ENCODE results near the gene UGT1A1.
"Not testable (repeated sequence)": the region's sequence is repeated elsewhere in the genome, so short reads cannot be mapped to it uniquely, and the experiment has no call there.

The UGT1A1 gene

DNA sequence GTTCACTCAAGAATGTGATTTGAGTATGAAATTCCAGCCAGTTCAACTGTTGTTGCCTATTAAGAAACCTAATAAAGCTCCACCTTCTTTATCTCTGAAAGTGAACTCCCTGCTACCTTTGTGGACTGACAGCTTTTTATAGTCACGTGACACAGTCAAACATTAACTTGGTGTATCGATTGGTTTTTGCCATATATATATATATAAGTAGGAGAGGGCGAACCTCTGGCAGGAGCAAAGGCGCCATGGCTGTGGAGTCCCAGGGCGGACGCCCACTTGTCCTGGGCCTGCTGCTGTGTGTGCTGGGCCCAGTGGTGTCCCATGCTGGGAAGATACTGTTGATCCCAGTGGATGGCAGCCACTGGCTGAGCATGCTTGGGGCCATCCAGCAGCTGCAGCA, at the start of gene UGT1A1:
TSS of gene UGT1A1 (plus strand) at position 228 of the 400 bp plus-strand sequence. CDS start at position 246, 18 bp downstream.
- in situ Hi-C loops (cut with HindIII; ENCODE audit: low sequenced_read_pairs), result no loop called here

DNA sequence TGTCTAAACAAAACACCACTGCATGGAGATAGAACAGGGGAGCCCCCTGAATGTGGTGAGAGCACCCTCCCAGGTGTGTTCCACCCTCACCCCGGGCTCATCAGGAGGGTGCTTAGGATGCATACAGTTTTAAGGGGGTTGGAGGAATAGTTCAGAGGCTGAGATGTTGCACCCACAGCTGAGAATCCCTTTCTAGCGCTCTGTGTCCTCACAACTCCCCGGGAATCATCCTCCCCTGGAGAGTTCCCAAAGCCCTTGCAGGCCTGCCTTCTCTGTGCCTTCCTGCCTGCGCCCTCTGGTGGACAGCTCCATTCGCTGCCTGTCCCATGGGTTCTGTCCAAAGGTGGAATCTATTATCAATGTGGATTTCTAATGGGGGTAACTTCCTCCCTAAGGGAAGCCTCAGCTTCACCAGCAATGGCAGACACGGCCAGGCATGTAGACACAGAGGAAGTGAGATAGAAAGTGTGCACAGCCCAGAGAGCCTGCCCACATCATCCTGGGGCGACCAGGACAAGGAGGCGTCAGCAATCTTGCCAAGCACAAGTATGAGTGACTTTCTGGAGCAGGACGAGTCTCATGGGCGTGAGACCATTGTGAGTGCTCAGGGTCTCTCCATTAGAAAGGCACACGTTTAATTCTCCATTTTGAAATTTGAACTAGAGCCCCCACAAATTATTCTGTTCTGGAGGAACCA, 48.6 kb upstream of the UGT1A1 start:
- in situ Hi-C loops (cut with HindIII; ENCODE audit: low sequenced_read_pairs), result no loop called here

DNA sequence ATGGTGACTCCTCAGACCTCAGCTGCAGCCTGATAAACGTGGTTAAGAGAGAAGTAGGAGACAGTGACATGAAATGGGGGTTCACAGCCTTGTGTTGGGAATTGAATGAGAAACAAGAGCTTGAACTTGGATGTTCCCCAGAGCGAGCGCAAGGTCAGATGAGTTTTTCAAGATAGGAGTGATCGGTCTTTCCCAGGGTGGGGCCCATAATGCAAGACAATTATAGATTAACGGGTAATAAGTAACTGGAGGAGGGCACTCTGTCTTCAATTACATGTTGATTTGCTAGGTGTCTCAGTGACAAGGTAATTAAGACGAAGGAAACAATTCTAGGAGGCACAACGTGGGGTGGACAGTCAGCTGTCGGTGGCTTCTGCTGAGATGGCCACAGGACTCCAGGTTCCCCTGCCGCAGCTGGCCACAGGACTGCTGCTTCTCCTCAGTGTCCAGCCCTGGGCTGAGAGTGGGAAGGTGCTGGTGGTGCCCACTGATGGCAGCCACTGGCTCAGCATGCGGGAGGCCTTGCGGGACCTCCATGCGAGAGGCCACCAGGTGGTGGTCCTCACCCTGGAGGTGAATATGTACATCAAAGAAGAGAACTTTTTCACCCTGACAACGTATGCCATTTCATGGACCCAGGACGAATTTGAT, 47.3 kb upstream of the UGT1A1 start, which contains the start of gene UGT1A5:
TSS of gene UGT1A5 (plus strand) at position 297 of the 651 bp plus-strand sequence. CDS start at position 382, 85 bp downstream.
- in situ Hi-C loops (cut with HindIII; ENCODE audit: low sequenced_read_pairs), result no loop called here

GRCh38 chr2:233713262-233713615, 46.8 kb upstream of the UGT1A1 start:
- in situ Hi-C loops (cut with HindIII; ENCODE audit: low sequenced_read_pairs), result no loop called here

- in situ Hi-C loops (cut with HindIII; ENCODE audit: low sequenced_read_pairs), result no loop called here
Measured at GRCh38 chr2:233714121-233714520, 45.9 kb upstream of the UGT1A1 start.

DNA sequence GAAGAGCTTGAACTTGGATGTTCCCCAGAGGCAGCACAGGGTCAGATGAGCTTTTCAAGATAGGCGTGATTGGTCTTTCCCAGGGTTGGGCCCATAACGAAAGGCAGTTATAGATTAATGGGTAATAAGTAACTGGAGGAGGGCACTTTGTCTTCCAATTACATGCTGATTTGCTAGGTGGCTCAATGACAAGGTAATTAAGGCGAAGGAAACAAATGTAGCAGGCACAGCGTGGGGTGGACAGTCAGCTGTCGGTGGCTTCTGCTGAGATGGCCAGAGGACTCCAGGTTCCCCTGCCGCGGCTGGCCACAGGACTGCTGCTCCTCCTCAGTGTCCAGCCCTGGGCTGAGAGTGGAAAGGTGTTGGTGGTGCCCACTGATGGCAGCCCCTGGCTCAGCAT, 41.5 kb upstream of the UGT1A1 start, which contains the start of gene UGT1A4:
TSS of gene UGT1A4 (plus strand) at position 185 of the 400 bp plus-strand sequence. CDS start at position 270, 85 bp downstream.
- in situ Hi-C loops (cut with HindIII; ENCODE audit: low sequenced_read_pairs), result no loop called here

DNA sequence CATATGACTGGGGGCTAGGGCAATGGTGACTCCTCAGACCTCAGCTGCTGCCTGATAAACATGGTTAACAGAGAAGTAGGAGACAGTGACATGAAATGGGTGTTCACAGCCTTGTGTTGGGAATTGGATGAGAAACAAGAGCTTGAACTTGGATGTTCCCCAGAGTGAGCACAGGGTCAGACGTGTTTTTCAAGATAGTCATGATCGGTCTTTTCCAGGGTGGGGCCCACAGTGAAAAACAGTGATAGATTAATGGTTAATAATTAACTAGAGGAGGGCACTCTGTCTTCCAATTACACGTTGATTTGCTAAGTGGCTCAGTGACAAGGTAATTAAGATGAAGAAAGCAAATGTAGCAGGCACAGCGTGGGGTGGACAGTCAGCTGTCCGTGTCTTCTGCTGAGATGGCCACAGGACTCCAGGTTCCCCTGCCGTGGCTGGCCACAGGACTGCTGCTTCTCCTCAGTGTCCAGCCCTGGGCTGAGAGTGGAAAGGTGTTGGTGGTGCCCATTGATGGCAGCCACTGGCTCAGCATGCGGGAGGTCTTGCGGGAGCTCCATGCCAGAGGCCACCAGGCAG, 31.3 kb upstream of the UGT1A1 start, which contains the start of gene UGT1A3:
TSS of gene UGT1A3 (plus strand) at position 320 of the 579 bp plus-strand sequence. CDS start at position 405, 85 bp downstream.
- in situ Hi-C loops (cut with HindIII; ENCODE audit: low sequenced_read_pairs), result no loop called here

DNA sequence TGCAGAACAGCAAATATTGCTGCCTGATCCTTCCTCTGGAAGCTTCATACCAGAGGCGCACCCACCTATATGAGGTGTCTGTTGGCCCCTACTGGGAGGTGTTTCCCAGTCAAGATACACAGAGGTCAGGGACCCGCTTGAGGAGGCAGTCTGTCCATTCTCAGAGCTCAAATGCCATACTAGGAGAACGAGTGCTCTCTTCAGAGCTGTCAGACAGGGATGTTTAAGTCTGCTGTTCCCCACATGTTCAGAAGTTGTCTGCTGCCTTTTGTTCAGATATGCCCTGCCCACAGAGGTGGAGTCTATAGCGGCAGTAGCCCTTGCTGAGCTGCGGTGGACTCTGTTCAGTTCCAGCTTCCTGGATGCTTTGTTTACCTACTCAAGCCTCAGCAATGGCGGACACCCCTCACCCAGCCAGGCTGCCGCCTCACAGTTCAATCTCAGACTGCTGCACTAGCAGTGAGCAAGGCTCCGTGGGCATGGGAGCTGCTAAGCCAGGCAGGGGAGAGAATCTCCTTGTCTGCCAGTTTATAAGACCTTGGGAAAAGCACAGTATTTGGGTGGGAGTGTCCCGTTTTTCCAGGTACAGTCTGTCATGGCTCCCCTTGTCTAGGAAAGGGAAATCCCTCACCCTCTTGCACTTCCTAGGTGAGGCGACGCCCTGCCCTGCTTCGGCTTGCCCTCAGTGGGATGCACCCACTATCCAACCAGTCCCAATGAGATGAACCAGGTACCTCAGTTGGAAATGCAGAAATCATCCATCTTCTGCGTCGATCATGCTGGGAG, 23.0 kb upstream of the UGT1A1 start:
- in situ Hi-C loops (cut with HindIII; ENCODE audit: low sequenced_read_pairs), result not testable (repeated sequence)

DNA sequence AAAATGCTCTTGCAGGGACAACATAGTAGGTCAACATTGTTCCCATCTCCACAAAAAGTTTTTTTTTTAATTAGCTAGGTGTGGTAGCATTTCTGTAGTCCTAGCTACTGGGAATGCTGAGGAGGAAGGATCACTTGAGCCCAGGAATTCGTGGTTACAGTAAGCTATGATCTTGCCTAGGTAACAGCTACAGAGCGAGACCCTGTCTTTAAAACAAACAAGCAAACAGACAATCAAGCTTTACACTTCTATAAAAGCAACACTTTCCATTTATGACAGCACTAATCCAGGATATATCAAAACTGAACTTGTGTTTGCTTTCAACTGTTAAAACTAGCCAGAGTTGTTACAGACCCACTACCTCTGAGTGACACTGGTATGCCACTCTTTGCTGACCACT, 19.2 kb upstream of the UGT1A1 start:
- in situ Hi-C loops (cut with HindIII; ENCODE audit: low sequenced_read_pairs), result no loop called here

DNA sequence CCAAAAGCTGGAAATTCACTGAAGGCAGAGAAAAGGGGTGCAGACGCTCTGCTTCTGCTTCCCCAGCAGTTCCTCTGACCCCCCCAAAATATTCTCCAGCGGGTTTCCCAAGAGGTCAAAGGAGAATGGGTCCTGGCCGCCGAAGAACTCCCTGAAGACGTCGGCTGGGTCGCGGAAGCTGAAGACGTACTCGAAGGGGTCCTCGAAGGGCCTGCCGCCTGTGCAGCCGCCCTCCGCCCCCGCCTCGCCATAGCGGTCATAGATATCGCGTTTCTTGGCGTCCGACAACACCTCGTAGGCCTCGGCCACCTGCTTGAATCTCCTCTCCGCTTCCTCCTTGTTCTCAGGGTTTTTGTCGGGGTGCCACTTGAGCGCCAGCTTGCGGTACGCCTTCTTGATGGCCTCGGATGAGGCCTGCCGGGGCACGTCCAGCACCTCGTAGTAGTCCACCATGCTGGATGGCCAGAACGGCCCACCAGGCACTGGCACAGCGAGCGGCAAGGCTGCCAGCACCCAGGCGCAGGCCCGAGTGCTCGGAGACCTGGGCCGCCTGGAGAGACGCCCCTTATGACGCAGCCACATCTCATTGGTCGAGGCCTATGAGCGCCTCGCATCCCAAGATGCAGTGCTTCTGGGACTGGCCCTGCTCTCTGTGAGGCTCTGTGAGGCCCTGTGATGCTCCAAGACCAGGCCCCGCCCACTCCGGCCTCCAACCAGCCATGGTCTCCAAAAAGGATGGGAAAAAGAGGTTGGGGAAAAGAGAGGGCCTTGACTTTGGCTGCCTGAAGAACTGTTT, 16.4 kb upstream of the UGT1A1 start:
- in situ Hi-C loops (cut with HindIII; ENCODE audit: low sequenced_read_pairs), result no loop called here

DNA sequence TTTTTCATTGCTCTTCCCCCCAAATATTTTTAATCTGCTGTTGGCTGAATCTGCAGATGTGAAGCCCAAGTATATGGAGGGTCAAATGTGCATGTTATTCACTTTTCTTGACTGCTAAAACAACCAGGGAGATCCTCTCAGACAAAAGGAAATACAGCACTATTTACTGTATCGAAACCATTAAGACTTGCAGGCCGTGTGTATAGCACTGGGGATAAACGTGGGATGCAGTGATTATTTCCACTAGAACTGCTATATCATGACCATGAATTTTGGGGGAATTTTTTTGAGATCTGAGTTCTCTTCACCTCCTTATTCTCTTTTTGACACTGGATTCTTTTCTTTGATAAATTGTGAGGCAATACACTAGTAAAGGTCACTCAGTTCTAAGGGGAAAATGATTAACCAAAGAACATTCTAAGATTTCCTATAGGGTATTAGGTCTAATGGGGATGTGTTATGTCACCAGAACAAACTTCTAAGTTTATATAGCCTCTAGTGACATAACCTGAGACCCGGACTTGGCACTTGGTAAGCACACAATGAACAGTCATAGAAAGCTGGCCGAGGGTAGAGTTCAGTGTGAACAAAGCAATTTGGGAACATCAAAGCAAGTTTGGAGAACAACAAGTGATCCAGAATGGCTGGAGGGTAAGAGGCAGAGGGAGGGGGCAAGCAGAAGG, 14.9 kb upstream of the UGT1A1 start:
- in situ Hi-C loops (cut with HindIII; ENCODE audit: low sequenced_read_pairs), result loop anchor here (5.0 kb wide), 1 partner anchor 62 kb away; no protein-coding TSS in a partner anchor

DNA sequence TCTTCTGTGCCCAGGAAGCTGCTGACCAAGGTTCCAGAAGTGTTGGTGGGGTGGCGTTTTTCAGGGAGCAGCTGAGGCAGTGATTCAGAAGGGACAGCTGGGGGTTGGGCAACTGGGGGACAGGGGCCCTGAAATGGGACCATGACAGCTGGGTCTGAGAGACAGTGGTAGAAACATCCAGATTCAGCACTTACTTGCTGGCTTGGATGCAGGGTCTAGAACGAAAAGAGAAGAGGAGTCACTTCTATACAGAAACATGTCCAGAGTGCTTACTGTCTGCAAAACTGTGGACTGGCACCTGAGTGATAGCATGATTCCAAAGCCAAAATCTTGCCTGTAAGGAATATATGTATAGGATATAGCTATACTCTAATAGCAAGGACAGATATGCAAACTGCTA, 14.2 kb upstream of the UGT1A1 start:
- in situ Hi-C loops (cut with HindIII; ENCODE audit: low sequenced_read_pairs), result loop anchor here (5.0 kb wide), 1 partner anchor 61 kb away; no protein-coding TSS in a partner anchor

GRCh38 chr2:233746475-233747282, 13.4 kb upstream of the UGT1A1 start:
- in situ Hi-C loops (cut with HindIII; ENCODE audit: low sequenced_read_pairs), result loop anchor here (5.0 kb wide), 1 partner anchor 61 kb away; no protein-coding TSS in a partner anchor

DNA sequence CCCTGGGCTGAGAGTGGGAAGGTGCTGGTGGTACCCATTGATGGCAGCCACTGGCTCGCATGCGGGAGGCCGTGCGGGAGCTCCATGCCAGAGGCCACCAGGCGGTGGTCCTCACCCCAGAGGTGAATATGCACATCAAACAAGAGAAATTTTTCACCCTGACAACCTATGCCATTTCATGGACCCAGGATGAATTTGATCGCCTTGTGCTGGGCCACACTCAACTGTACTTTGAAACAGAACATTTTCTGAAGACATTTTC, 12.9 kb upstream of the UGT1A1 start:
- in situ Hi-C loops (cut with HindIII; ENCODE audit: low sequenced_read_pairs), result loop anchor here (5.0 kb wide), 1 partner anchor 60 kb away; no protein-coding TSS in a partner anchor

- in situ Hi-C loops (cut with HindIII; ENCODE audit: low sequenced_read_pairs), result not testable (repeated sequence)
Measured at GRCh38 chr2:233750689-233751088, 9.4 kb upstream of the UGT1A1 start.

DNA sequence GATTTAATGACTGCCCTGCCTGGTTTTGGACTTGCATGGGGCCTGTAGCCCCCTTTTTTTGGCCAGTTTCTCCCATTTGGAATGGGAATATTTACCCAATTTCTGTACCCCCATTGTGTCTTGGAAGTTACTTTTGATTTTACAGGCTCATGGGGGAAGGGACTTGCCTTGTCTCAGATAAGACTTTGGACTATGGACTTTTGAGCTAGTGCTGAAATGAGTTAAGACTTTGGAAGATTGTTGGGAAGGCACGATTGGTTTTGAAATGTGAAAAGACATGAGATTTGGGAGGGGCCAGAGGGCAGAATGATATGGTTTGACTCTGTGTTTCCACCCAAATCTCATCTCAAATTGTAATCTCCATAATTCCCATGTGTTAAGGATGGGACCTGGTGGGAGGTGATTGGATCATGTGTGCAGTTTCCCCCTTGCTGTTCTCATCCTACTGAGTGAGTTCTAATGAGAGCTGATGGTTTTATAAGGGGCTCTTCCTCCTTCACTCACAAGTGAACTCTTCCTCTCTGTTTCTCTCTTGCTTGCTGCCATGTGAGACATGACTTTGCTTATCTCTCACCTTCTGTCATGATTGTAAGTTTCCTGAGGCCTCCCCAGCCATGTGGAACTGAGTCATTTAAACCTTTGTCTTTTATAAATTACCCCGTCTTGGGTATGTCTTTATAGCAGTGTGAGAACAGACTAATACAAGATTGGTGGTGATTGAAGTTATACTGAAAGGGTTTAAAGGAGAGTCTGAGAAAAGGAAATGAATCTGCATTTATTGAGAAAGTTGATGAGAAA, 8.7 kb upstream of the UGT1A1 start:
- in situ Hi-C loops (cut with HindIII; ENCODE audit: low sequenced_read_pairs), result not testable (repeated sequence)

DNA sequence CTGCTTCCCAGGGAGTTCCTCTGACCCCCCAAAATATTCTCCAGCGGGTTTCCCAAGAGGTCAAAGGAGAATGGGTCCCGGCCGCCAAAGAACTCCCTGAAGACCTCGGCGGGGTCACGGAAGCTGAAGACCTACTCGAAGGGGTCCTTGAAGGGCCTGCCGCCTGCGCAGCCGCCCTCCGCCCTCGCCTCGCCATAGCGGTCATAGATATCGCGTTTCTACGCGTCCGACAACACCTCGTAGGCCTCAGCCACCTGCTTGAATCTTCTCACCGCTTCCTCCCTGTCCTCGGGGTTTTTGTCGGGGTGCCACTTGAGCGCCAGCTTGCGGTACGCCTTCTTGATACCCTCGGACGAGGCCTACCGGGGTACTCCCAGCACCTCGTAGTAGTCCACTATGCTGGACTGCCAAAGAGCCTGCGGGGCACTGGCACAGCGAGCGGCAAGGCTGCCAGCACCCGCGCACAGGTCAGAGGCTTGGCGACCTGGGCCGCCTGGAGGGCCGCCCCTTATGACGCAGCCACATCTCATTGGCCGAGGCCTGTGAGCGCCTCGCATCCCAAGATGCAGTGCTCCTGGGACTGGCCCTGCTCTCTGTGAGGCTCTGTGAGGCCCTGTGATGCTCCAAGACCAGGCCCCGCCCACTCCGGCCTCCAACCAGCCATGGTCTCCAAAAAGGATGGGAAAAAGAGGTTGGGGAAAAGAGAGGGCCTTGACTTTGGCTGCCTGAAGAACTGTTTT, 5.0 kb upstream of the UGT1A1 start:
- in situ Hi-C loops (cut with HindIII; ENCODE audit: low sequenced_read_pairs), result no loop called here
